Measurements from ENCODE around the gene SYNDIG1L. TPM values are rescaled to one million over a fixed set of nuclear protein-coding genes. Genes with fewer than 3 reads are reported as not detected.

The SYNDIG1L gene
- total and polyA plus RNA-seq, 2 donors (not counting 3 experiments of a cell fraction or from before 2014, with no cell fraction given) = not detected

DNA sequence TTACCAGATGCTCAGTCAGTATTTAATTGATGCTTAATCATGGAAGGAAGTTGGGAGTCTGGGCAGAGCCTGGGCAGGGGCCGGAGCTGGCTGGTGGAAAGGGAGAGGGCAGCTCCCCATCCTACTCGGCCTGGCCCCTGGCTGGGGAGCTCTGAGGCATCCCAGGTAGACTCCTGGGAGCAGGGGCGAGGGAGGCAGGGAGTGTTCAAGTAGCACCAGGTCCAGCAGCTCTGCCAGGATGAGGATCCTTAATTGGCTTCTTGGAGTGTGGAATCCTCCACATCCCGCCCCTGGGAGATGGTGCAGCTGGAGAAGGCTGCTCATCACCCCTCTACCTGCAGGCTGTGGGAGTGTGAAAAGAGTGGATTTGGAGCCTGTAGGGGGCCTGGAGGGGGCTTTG, 30.9 kb downstream of the SYNDIG1L start:
- H3K9me1 ChIP-seq (replicated peaks; ENCODE audit: control insufficient read depth, extremely low read depth, insufficient read depth, low read length) = no peaks in the 10 kb centered on the region
- H3K4me3 ChIP-seq (replicated peaks in 1 of 3; ENCODE audit: insufficient read depth in 1 of 3, low read depth in 1 of 3, low read length in 3 of 3) = no peak overlapping the region
- H3K79me2 ChIP-seq (ENCODE audit: control insufficient read depth, insufficient read depth, low read length) = no peaks in the 10 kb centered on the region
- dilution Hi-C loops (cut with MboI; ENCODE audit: extremely low pct_ligation_motif_present, low sequenced_read_pairs) = no loop called here
- H3K9ac ChIP-seq (replicated peaks; ENCODE audit: extremely low read depth, insufficient read depth, low read length) = no peak overlapping the region
- no peak overlapping the region for H3K4me2 ChIP-seq (ENCODE audit: insufficient read depth, low read length)
- no TSS peak for BruUV-seq (replicated peaks)
- FAIRE-seq (no peak), DNase-seq (ENCODE audit: low read depth, low spot score) (no peak)
- no peaks in the 10 kb centered on the region for H3K4me1 ChIP-seq (ENCODE audit: control insufficient read depth, extremely low read depth, insufficient read depth, low read length)
- CTCF ChIA-PET = no interaction called here
- no peak overlapping the region for H2AFZ ChIP-seq (ENCODE audit: low read depth, low read length)
- H4K20me1 ChIP-seq (replicated peaks; ENCODE audit: control insufficient read depth, extremely low read depth, insufficient read depth, low read length) = no peaks in the 10 kb centered on the region
- H3K27ac ChIP-seq (ENCODE audit: insufficient read depth, low read depth, low read length) = no peak overlapping the region
- peaks cover 3 to 5% of the 10 kb centered on the region in 2 experiments for H3K27me3 ChIP-seq (ENCODE audit: control insufficient read depth in 2 of 2, insufficient read depth in 2 of 2, low read length in 2 of 2)
- H3K9me3 ChIP-seq (replicated peaks; ENCODE audit: control insufficient read depth, insufficient read depth, low read length) = no peaks in the 10 kb centered on the region
- no peaks in the 10 kb centered on the region for H3K36me3 ChIP-seq (ENCODE audit: control insufficient read depth in 2 of 2, extremely low read depth in 1 of 2, insufficient read depth in 2 of 2, low read length in 2 of 2)
- TF ChIP-seq GATA2 (IDR thresholded peaks at IDR 0.05; ENCODE audit: insufficient read depth, insufficient read length, low read depth, low read length) (no peak), JUN (IDR thresholded peaks at IDR 0.05; ENCODE audit: borderline replicate concordance, insufficient read depth, insufficient read length, low read depth) (no peak), EZH2 (IDR thresholded peaks at IDR 0.05; ENCODE audit: borderline replicate concordance, low read depth, low read length, severe bottlenecking) (no peak), FOS (IDR thresholded peaks at IDR 0.05; ENCODE audit: borderline replicate concordance, insufficient read depth, low read length) (no peak), POLR2AphosphoS5 (IDR thresholded peaks at IDR 0.05; ENCODE audit: insufficient read depth, low read depth, low read length) (no peak)
- TF ChIP-seq, protein P1, sequence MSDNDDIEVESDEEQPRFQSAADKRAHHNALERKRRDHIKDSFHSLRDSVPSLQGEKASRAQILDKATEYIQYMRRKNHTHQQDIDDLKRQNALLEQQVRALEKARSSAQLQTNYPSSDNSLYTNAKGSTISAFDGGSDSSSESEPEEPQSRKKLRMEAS (IDR thresholded peaks at IDR 0.05; ENCODE audit: insufficient read depth, insufficient read length) = no peak
- intact Hi-C loops (cut with micrococcal nuclease) = no loop called here
- POLR2A ChIA-PET = no interaction called here

DNA sequence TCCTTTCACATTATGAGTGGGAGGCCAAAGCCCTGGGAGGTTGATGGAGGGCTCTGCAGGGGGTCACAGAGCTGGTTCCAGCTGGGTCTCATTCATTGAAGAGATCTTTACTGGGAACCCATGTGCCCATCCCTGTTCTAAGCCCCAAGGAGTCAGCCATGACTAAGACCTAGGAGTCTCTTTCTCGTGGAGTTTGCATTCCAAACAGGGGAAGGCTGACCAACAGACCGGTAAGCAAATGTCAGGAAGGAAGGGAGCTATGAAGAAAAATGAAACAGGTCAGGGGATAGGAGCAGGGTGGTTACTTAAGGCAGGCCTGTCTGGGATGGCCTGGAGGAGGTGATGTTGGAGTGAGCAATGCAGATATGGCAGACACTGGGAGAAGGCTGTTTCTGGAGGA, 31.5 kb downstream of the SYNDIG1L start:
- H3K4me1 ChIP-seq (ENCODE audit: control insufficient read depth, extremely low read depth, insufficient read depth, low read length) = no peaks in the 10 kb centered on the region
- H3K4me2 ChIP-seq (ENCODE audit: insufficient read depth, low read length) = no peak overlapping the region
- H3K27me3 ChIP-seq (ENCODE audit: control insufficient read depth in 2 of 2, insufficient read depth in 2 of 2, low read length in 2 of 2) = peaks cover 0 to 3% of the 10 kb centered on the region in 2 experiments
- DNase-seq (ENCODE audit: low read depth, low spot score) (no peak), FAIRE-seq (no peak)
- no TSS peak for BruUV-seq (replicated peaks)
- no peaks in the 10 kb centered on the region for H4K20me1 ChIP-seq (replicated peaks; ENCODE audit: control insufficient read depth, extremely low read depth, insufficient read depth, low read length)
- no peaks in the 10 kb centered on the region for H3K36me3 ChIP-seq (ENCODE audit: control insufficient read depth in 2 of 2, extremely low read depth in 1 of 2, insufficient read depth in 2 of 2, low read length in 2 of 2)
- H3K79me2 ChIP-seq (ENCODE audit: control insufficient read depth, insufficient read depth, low read length) = no peaks in the 10 kb centered on the region
- no peaks in the 10 kb centered on the region for H3K9me3 ChIP-seq (replicated peaks; ENCODE audit: control insufficient read depth, insufficient read depth, low read length)
- H3K9me1 ChIP-seq (replicated peaks; ENCODE audit: control insufficient read depth, extremely low read depth, insufficient read depth, low read length) = no peaks in the 10 kb centered on the region
- no peak overlapping the region for H2AFZ ChIP-seq (ENCODE audit: low read depth, low read length)
- intact Hi-C loops (cut with micrococcal nuclease) = no loop called here
- H3K27ac ChIP-seq (ENCODE audit: insufficient read depth, low read depth, low read length) = no peak overlapping the region
- POLR2A ChIA-PET = no interaction called here
- CTCF ChIA-PET = no interaction called here
- no peak for TF ChIP-seq CTCF (IDR thresholded peaks at IDR 0.05; ENCODE audit: extremely low read depth in 1 of 2, insufficient read depth in 1 of 2, low read depth in 1 of 2, low read length in 2 of 2)
- TF ChIP-seq, protein P1 (IDR thresholded peaks at IDR 0.05; ENCODE audit: insufficient read depth, insufficient read length) = no peak
- no peak for TF ChIP-seq POLR2A (IDR thresholded peaks at IDR 0.05; ENCODE audit: low read depth, low read length)
- no peak for TF ChIP-seq GATA2 (IDR thresholded peaks at IDR 0.05; ENCODE audit: insufficient read depth, insufficient read length, low read depth, low read length)
- TF ChIP-seq MYC (IDR thresholded peaks at IDR 0.05; ENCODE audit: low read depth, low read length) = no peak
- no peak for TF ChIP-seq FOS (IDR thresholded peaks at IDR 0.05; ENCODE audit: borderline replicate concordance, insufficient read depth, low read length)
- no peak for TF ChIP-seq POLR2AphosphoS5 (IDR thresholded peaks at IDR 0.05; ENCODE audit: insufficient read depth, low read depth, low read length)
- no peak for TF ChIP-seq JUN (IDR thresholded peaks at IDR 0.05; ENCODE audit: borderline replicate concordance, insufficient read depth, insufficient read length, low read depth)
- no peak for TF ChIP-seq EZH2 (IDR thresholded peaks at IDR 0.05; ENCODE audit: borderline replicate concordance, low read depth, low read length, severe bottlenecking)
- H3K9ac ChIP-seq (replicated peaks; ENCODE audit: extremely low read depth, insufficient read depth, low read length) = no peak overlapping the region
- dilution Hi-C loops (cut with MboI; ENCODE audit: extremely low pct_ligation_motif_present, low sequenced_read_pairs) = no loop called here
- H3K4me3 ChIP-seq (replicated peaks in 1 of 3; ENCODE audit: insufficient read depth in 1 of 3, low read depth in 1 of 3, low read length in 3 of 3) = no peak overlapping the region
